OCI-LY1 (cell line): ENCODE measurements around the gene ADAM8.

Experiments
- H2AFZ ChIP-seq: fragments of 200-600 bp; sonication (generic), shearing (Covaris generic); 2 replicates; pipeline ENCODE4 v1.6.0; 2014; ENCODE audit warnings: antibody characterized with exemption, mild to moderate bottlenecking, low read length
- H3F3A ChIP-seq: fragments of 200-600 bp; sonication (generic), shearing (Covaris generic); 2 replicates; pipeline ENCODE4 v1.6.0; 2014; ENCODE audit warnings: mild to moderate bottlenecking, antibody characterized with exemption, low read length, moderate library complexity; ENCODE audit not compliant: insufficient read depth
- H3K27ac ChIP-seq: fragments of 200-600 bp; sonication (generic); 2 replicates; pipeline ENCODE4 v1.5.1; 2014; ENCODE audit warnings: low read length, mixed run types, mild to moderate bottlenecking, low read depth; ENCODE audit not compliant: poor library complexity, severe bottlenecking
- H3K27me3 ChIP-seq: fragments of 200-600 bp; sonication (generic); 2 replicates; pipeline ENCODE4 v1.6.0; 2014; ENCODE audit warnings: antibody characterized with exemption, mild to moderate bottlenecking, low read length, moderate library complexity; ENCODE audit not compliant: insufficient read depth
- H3K36me3 ChIP-seq: fragments of 200-600 bp; sonication (generic); 2 replicates; pipeline ENCODE4 v1.6.1; 2014; ENCODE audit warnings: mild to moderate bottlenecking, antibody characterized with exemption, low read length, moderate library complexity, mixed read lengths; ENCODE audit not compliant: insufficient read depth
- H3K4me1 ChIP-seq: fragments of 200-600 bp; sonication (generic); 2 replicates; pipeline ENCODE4 v1.5.1; 2014; ENCODE audit warnings: mild to moderate bottlenecking, low read length, moderate library complexity; ENCODE audit not compliant: insufficient read depth, severe bottlenecking
- H3K4me2 ChIP-seq: fragments of 200-600 bp; sonication (generic), shearing (Covaris generic); 2 replicates; pipeline ENCODE4 v1.6.1; 2014; ENCODE audit warnings: low read length
- H3K4me3 ChIP-seq: fragments of 200-600 bp; sonication (generic); 2 replicates; pipeline ENCODE4 v1.5.1; 2014; ENCODE audit warnings: low read length, low read depth, mild to moderate bottlenecking, mixed read lengths; ENCODE audit not compliant: poor library complexity, severe bottlenecking
- H3K79me2 ChIP-seq: fragments of 200-600 bp; shearing (Covaris generic); 2 replicates; pipeline ENCODE4 v1.6.1; 2016; ENCODE audit warnings: mixed run types, low read length, mixed read lengths; ENCODE audit not compliant: insufficient read depth
- H3K9ac ChIP-seq: fragments of 200-600 bp; sonication (generic), shearing (Covaris generic); 2 replicates; pipeline ENCODE4 v1.6.1; 2014; ENCODE audit warnings: mild to moderate bottlenecking, low read length, mixed read lengths
- H3K9me2 ChIP-seq: fragments of 200-600 bp; sonication (generic), shearing (Covaris generic); 2 replicates; pipeline ENCODE4 v1.6.1; 2014; ENCODE audit warnings: low read depth, mild to moderate bottlenecking, low read length, mixed read lengths
- H3K9me3 ChIP-seq: fragments of 200-600 bp; shearing (Covaris generic); 2 replicates; pipeline ENCODE4 v1.6.1; 2014; ENCODE audit warnings: low read length, mixed read lengths
- H4K20me1 ChIP-seq: fragments of 200-600 bp; sonication (generic), shearing (Covaris generic); 2 replicates; pipeline ENCODE4 v1.6.0; 2016; ENCODE audit warnings: mild to moderate bottlenecking, low read length; ENCODE audit not compliant: insufficient read depth
- CTCF ChIP-seq: fragments of 200-600 bp; sonication (generic), shearing (Covaris generic); IDR thresholded peaks from 2 replicates; pipeline ENCODE4 v1.5.1; 2017; ENCODE audit warnings: mild to moderate bottlenecking, antibody characterized with exemption, low read length, moderate library complexity, mixed read lengths
- EZH2 ChIP-seq: fragments of 200-600 bp; sonication (generic), shearing (Covaris generic); IDR thresholded peaks from 2 replicates; pipeline ENCODE4 v1.8.0; 2017; ENCODE audit warnings: borderline replicate concordance, mixed run types, mild to moderate bottlenecking, antibody characterized with exemption, low read length, moderate library complexity, mixed read lengths

Gene ADAM8

GRCh38 chr10:133271521-133272300 lies 5.0 kb downstream of the ADAM8 start:
- no peaks in the 10 kb centered on the region for H4K20me1 ChIP-seq
- peaks cover 5% of the 10 kb centered on the region for H3K4me1 ChIP-seq

GRCh38 chr10:133270773-133271297 lies 5.8 kb downstream of the ADAM8 start:
- no peak overlapping the region for H2AFZ ChIP-seq
- no peaks in the 10 kb centered on the region for H4K20me1 ChIP-seq
- no peaks in the 10 kb centered on the region for H3K9me3 ChIP-seq
- no peak overlapping the region for H3K9ac ChIP-seq
- H3K27ac ChIP-seq: no peak overlapping the region
- H3K4me3 ChIP-seq: no peak overlapping the region
- H3K9me2 ChIP-seq: no peaks in the 10 kb centered on the region
- H3K4me1 ChIP-seq: peaks cover 5% of the 10 kb centered on the region
- no peaks in the 10 kb centered on the region for H3K36me3 ChIP-seq
- H3F3A ChIP-seq: no peaks in the 10 kb centered on the region
- TF ChIP-seq CTCF: no peak
- no peak for TF ChIP-seq EZH2
- H3K79me2 ChIP-seq: no peaks in the 10 kb centered on the region
- no peak overlapping the region for H3K4me2 ChIP-seq
- H3K27me3 ChIP-seq: no peaks in the 10 kb centered on the region

More at GRCh38 chr10:133271521-133272300, 5.0 kb downstream of the ADAM8 start:
- Histone ChIP-seq H3K9ac (no peak overlapping the region), H3K27me3 (no peaks in the 10 kb centered on the region), H3K79me2 (no peaks in the 10 kb centered on the region), H3K4me3 (no peak overlapping the region), H3K4me2 (no peak overlapping the region), H3K27ac (no peak overlapping the region), H3F3A (no peaks in the 10 kb centered on the region), H3K36me3 (no peaks in the 10 kb centered on the region), H3K9me2 (no peaks in the 10 kb centered on the region), H2AFZ (no peak overlapping the region), H3K9me3 (no peaks in the 10 kb centered on the region)
- TF ChIP-seq CTCF (no peak), EZH2 (no peak)

GRCh38 chr10:133270204-133270603 lies 6.5 kb downstream of the ADAM8 start:
- Histone ChIP-seq H3K4me3 (no peak overlapping the region), H3K27me3 (no peaks in the 10 kb centered on the region), H3K4me2 (no peak overlapping the region), H3K9me3 (no peaks in the 10 kb centered on the region), H3K9me2 (no peaks in the 10 kb centered on the region), H3K79me2 (no peaks in the 10 kb centered on the region), H4K20me1 (no peaks in the 10 kb centered on the region), H3K4me1 (peaks cover 3% of the 10 kb centered on the region), H3F3A (no peaks in the 10 kb centered on the region), H2AFZ (no peak overlapping the region), H3K36me3 (no peaks in the 10 kb centered on the region), H3K9ac (no peak overlapping the region), H3K27ac (no peak overlapping the region)
- TF ChIP-seq EZH2 (no peak), CTCF (no peak)
